Activated CD4-positive, alpha-beta T cell treated with anti-CD3 and anti-CD28 coated beads, Interleukin-2, amount 10 ng/mL, durations not matched to agents 7 days and 5 days (primary cell): ENCODE measurements around the gene CEP120. TPM values are rescaled to one million over a fixed set of nuclear protein-coding genes. Genes with fewer than 3 reads are reported as not detected.
"Not testable (repeated sequence)": the region's sequence is repeated elsewhere in the genome, so short reads cannot be mapped to it uniquely, and the experiment has no call there.

ENCODE experiments used
- CTCF ChIA-PET: fragments of 350-600 bp; sonication (Branson Sonifier 250); formaldehyde crosslinking; loops from one replicate; lab custom pipeline; 2021; ENCODE audit warnings: antibody characterized with exemption; lab: Charles Lee
- POLR2A ChIA-PET: fragments of 350-600 bp; sonication (Branson Sonifier 250); formaldehyde crosslinking; loops from one replicate; lab custom pipeline; 2021; ENCODE audit warnings: antibody characterized with exemption; lab: Charles Lee
- DNase-seq: peaks from one replicate; pipeline ENCODE4 v3.0.0-alpha.2; 2020
- H3K27ac Mint-ChIP-seq: one replicate; pipeline ENCODE4 v1.8.0; 2021; ENCODE audit warnings: mild to moderate bottlenecking, moderate library complexity, mixed read lengths
- H3K27me3 Mint-ChIP-seq: one replicate; pipeline ENCODE4 v1.8.0; 2021; ENCODE audit warnings: mixed read lengths
- H3K36me3 Mint-ChIP-seq: one replicate; pipeline ENCODE4 v1.8.0; 2021; ENCODE audit warnings: low read depth, mixed read lengths
- H3K4me1 Mint-ChIP-seq: one replicate; pipeline ENCODE4 v1.8.0; 2021; ENCODE audit warnings: mixed read lengths
- H3K4me3 Mint-ChIP-seq: one replicate; pipeline ENCODE4 v1.8.0; 2021; ENCODE audit warnings: mild to moderate bottlenecking, moderate library complexity, mixed read lengths
- H3K9me3 Mint-ChIP-seq: one replicate; pipeline ENCODE4 v1.8.0; 2021; ENCODE audit warnings: mixed read lengths
- total RNA-seq, 2 experiments: library from RNA; stranded (reverse); gene quantifications; one replicate each; pipeline ENCODE4 v1.2.3, GENCODE V29; 2021

CEP120 gene
- total RNA-seq, 2 experiments from 2014 or later = 31.4 to 31.7 TPM

DNA sequence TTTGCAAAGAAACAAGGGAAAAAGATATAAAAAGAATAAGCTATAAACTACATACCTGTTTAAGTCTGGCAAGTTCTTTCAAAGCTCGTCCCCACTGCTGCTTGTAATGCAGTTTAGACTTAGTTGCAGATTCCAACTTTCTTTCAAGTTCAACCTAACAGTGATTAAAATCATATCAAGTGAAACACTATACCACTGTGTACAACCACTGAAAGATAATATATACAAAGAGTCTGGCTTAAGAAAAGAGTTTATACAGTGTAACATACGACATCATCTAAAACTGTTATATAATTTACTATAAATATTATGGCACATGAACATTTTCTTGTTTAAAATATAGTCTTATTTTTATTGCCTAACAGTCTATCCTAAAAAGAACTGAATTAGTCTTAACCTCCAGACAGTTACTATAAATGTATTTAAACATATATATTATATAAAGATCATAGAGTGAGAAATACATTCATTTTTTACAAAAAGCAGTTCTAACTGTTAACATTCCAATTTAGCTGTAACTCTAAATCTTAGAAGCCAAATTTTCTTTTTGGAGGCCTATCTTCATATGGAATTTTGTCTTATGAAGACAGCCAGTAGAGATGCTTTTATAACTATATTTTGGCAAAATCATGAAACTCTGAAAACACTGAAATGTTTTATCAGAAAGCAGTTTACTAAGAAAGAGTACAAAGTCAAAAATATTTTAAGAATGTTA lies 58.6 kb downstream of the CEP120 start:
- POLR2A ChIA-PET = no interaction called here
- no peak for DNase-seq
- no peak overlapping the region for H3K4me3 Mint-ChIP-seq
- no peak overlapping the region for H3K27ac Mint-ChIP-seq
- peaks cover 38% of the 10 kb centered on the region for H3K36me3 Mint-ChIP-seq
- no peaks in the 10 kb centered on the region for H3K27me3 Mint-ChIP-seq
- no peaks in the 10 kb centered on the region for H3K9me3 Mint-ChIP-seq
- CTCF ChIA-PET = no interaction called here
- H3K4me1 Mint-ChIP-seq = no peaks in the 10 kb centered on the region

DNA sequence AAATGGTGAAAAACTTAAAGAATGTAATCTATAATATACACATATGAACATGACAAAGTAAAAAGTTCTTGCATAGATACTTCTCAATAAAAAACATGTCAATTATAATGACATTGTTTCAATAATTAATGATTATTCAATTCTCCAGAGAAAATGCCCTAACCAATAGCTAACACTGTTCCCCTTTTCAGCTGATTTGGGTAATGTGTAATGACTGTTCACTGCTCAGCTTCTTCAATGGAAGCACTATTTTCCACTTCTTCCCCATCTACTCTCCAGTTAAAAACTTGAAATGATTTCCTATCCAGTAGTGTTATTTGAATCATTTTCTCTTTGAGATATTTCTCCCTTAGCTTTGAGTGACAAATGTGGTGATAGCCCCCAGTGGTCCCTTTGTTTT lies 62.3 kb downstream of the CEP120 start:
- CTCF ChIA-PET = no interaction called here

DNA sequence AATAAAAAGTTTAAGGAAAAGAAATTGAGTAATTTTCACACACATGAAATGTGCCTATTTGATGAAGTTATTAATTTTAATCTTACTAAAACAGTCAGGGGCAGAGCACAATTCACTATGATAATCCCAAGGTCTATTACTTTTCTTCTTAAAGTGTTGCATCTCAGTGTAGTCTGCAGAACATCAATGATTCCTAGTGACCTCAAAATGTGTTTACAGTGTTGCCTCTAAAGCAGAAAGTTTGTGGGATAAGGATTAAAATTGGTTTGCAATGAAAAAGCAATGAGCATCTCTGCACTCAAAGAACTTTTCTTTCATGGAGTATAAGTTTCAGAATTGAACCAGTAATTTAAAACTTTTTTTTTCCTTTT lies 63.0 kb downstream of the CEP120 start:
- Mint-ChIP-seq H3K27me3 (no peaks in the 10 kb centered on the region), H3K27ac (no peak overlapping the region), H3K4me3 (no peak overlapping the region), H3K4me1 (no peaks in the 10 kb centered on the region), H3K36me3 (peaks cover 55% of the 10 kb centered on the region), H3K9me3 (peaks cover 9% of the 10 kb centered on the region)
- CTCF ChIA-PET = interaction anchor here (0.5 kb wide), 1 partner anchor 30 kb away, joined by 3 read pairs; no protein-coding TSS in a partner anchor
- POLR2A ChIA-PET = no interaction called here
- DNase-seq = no peak

More for the DNA sequence above, 62.3 kb downstream of the CEP120 start:
- Mint-ChIP-seq H3K27ac (no peak overlapping the region), H3K9me3 (peaks cover 9% of the 10 kb centered on the region), H3K4me1 (no peaks in the 10 kb centered on the region), H3K4me3 (no peak overlapping the region), H3K36me3 (peaks cover 53% of the 10 kb centered on the region), H3K27me3 (no peaks in the 10 kb centered on the region)
- POLR2A ChIA-PET = no interaction called here
- no peak for DNase-seq

DNA sequence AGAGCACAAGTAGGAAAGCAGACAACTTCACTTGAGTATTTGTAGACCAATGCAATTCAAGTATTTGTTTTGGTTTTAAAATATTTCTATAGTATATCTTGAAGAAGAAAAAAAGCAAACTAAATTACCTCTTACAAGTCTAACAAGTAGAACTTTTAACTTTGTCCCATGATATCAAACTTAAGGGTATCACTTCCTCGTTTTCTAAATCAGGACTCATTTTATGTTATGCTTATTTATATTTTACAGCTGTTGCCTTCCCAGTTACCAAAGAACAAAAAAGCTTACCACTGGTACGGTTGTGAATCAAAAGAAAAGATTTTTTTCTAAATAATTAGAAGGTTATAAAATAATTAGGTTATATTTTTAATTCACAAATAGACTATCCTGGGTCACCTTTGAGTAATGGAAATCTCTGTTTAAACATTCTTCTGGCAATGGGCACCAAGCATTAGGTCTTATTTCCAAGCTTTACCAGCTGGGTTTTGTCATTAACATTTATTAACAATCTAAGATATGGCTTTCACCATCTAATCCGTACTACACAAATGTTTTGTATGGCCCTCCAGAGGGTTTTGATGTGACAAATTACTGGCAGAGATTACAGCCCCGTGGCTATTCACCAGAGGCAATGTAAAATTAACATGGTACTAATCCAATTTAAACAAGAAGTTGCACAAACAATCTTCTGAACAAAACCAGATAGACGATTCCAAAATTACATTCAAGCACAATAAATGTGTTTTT lies 63.6 kb downstream of the CEP120 start:
- no peaks in the 10 kb centered on the region for H3K27me3 Mint-ChIP-seq
- POLR2A ChIA-PET = no interaction called here
- peaks cover 9% of the 10 kb centered on the region for H3K9me3 Mint-ChIP-seq
- DNase-seq = no peak
- H3K36me3 Mint-ChIP-seq = peaks cover 57% of the 10 kb centered on the region
- H3K4me1 Mint-ChIP-seq = no peaks in the 10 kb centered on the region
- CTCF ChIA-PET = interaction anchor here (0.5 kb wide), 1 partner anchor 29 kb away, joined by 3 read pairs; no protein-coding TSS in a partner anchor
- no peak overlapping the region for H3K4me3 Mint-ChIP-seq
- no peak overlapping the region for H3K27ac Mint-ChIP-seq

DNA sequence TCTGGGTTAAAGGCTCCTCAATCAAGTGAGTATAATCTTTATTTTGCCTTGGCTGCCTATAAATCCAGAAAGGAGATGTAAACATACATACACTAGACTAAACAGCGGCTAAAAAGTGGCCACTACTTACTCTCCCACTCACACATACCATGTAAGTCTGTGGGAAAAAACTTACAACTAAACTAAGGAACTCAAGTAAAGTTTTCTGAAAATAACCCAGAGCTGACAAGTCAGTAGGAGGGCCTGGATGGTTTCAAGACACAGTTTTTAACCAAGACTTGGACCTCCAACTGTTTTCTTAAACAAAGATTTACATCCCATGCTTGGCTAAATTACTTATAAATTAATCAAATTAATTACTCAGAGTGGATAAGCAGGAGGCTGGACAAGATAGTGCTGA lies 64.5 kb downstream of the CEP120 start:
- H3K36me3 Mint-ChIP-seq = peaks cover 57% of the 10 kb centered on the region
- no peaks in the 10 kb centered on the region for H3K27me3 Mint-ChIP-seq
- no peak for DNase-seq
- H3K9me3 Mint-ChIP-seq = peaks cover 11% of the 10 kb centered on the region
- H3K27ac Mint-ChIP-seq = no peak overlapping the region
- CTCF ChIA-PET = no interaction called here
- H3K4me3 Mint-ChIP-seq = no peak overlapping the region
- no peaks in the 10 kb centered on the region for H3K4me1 Mint-ChIP-seq
- POLR2A ChIA-PET = no interaction called here

DNA sequence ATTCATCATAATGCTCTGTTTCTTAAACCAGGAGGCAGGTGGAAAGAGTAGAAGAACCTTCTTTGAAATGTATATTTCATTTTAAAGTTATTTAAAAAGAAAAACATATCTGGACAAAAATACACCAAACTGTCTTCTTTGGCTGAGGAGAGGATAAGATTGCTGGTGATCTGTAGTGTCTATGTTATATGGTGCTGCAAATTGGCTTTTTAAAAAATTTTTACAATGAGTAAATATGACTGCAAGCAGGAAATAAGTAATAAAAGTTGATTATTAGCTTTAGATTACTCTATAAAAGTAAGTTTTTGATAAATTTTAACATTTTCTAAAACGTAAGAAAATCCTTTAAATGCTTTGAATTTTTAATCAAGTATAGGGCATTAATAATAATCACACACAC lies 64.9 kb downstream of the CEP120 start:
- CTCF ChIA-PET = no interaction called here
- Mint-ChIP-seq H3K36me3 (peaks cover 57% of the 10 kb centered on the region), H3K4me1 (no peaks in the 10 kb centered on the region)

DNA sequence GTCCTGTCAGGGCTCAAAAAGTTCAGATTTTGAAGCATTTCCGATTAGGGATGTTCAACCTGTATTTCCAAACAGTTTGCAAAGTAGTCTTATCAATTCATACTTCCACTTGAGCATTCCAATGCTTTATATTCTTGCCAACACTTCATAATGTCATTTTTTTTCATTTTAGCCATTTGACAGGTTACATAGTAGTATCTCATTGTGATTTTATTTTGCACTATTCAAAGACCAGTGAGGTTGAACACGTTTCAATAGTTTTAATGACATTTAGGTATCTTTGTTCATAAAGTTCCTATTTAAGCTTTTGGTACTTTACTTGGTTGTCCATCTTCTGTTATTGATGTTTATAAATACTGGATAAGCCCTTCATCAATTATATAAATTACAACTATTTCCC lies 71.4 kb downstream of the CEP120 start:
- no peaks in the 10 kb centered on the region for H3K27me3 Mint-ChIP-seq
- H3K36me3 Mint-ChIP-seq = peaks cover 20% of the 10 kb centered on the region
- H3K4me1 Mint-ChIP-seq = no peaks in the 10 kb centered on the region
- POLR2A ChIA-PET = no interaction called here
- CTCF ChIA-PET = no interaction called here
- no peak for DNase-seq
- peaks cover 9% of the 10 kb centered on the region for H3K9me3 Mint-ChIP-seq
- H3K4me3 Mint-ChIP-seq = no peak overlapping the region
- H3K27ac Mint-ChIP-seq = no peak overlapping the region

More for the DNA sequence above, 64.9 kb downstream of the CEP120 start:
- H3K27me3 Mint-ChIP-seq = no peaks in the 10 kb centered on the region
- H3K27ac Mint-ChIP-seq = no peak overlapping the region
- H3K9me3 Mint-ChIP-seq = peaks cover 15% of the 10 kb centered on the region
- POLR2A ChIA-PET = no interaction called here
- DNase-seq = no peak
- no peak overlapping the region for H3K4me3 Mint-ChIP-seq

DNA sequence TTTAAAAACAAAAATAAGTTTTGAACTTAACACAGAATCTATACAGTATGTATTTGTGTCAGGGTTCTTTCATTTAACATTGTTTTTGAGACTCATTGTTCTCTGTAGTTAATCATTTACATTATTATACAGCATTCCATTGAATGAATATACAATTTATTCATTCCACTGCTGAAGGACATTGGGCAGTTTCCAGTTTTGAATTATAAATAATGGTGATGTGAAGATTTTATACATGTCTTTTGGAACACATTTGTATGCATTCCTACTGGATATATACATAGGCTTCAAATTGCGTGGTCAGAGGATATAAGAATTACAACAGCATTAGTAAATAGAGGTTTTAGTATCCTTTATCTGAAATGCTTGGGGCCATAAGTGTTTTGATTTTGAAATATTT lies 72.0 kb downstream of the CEP120 start:
- no peak for DNase-seq
- Mint-ChIP-seq H3K9me3 (peaks cover 6% of the 10 kb centered on the region), H3K4me3 (no peak overlapping the region), H3K27me3 (no peaks in the 10 kb centered on the region), H3K27ac (no peak overlapping the region), H3K36me3 (peaks cover 18% of the 10 kb centered on the region), H3K4me1 (no peaks in the 10 kb centered on the region)
- ChIA-PET POLR2A (no interaction called here), CTCF (no interaction called here)

DNA sequence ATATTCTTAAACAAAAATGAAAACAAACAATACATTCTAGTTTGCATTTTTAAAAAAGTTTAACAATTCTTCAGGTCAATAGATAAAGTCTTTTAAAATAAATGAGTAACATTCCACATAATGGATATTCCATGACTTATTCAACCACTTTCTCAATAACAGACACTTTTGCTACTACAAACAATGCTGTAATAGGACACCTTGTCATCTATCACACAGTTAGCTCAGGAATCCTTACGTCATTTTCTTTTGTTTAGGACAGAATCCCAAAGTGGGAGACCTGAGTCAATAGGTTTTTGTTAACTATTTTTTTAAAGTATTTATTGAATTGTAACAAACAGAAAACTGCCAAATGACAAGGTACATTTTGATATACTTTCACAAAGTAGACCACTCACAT lies 72.5 kb downstream of the CEP120 start:
- H3K4me3 Mint-ChIP-seq = no peak overlapping the region
- ChIA-PET CTCF (no interaction called here), POLR2A (no interaction called here)
- peaks cover 18% of the 10 kb centered on the region for H3K36me3 Mint-ChIP-seq
- DNase-seq = no peak
- H3K27ac Mint-ChIP-seq = no peak overlapping the region
- H3K27me3 Mint-ChIP-seq = no peaks in the 10 kb centered on the region
- peaks cover 6% of the 10 kb centered on the region for H3K9me3 Mint-ChIP-seq
- no peaks in the 10 kb centered on the region for H3K4me1 Mint-ChIP-seq

DNA sequence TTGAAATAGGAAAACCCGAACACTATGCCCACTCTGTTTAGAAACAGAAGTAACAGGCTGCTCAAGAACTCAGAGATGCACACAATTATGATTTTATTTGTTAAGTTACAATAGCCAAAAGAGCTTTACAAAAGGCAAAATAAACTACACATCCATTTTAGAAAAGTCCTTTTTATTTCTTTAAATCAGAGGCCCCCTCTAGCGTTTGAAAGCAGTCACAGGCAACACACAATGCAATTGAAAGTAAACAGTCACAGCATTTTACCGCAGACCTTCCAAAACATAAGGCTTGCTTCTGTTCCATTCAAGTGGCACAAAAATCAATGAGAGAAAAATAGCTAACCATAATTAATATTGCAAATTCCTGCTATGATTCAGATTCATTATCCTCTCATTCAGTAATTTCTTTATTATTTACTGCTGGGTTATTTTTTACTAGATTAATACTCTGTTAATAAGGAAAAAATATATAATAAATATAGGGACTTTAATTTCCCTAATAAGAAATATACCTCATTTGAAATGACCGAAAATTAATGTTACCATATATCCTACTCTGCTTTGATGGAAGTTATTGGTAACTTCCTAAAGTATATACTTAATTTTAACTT lies 78.3 kb downstream of the CEP120 start:
- Mint-ChIP-seq H3K27ac (no peak overlapping the region), H3K9me3 (no peaks in the 10 kb centered on the region), H3K4me3 (no peak overlapping the region), H3K27me3 (no peaks in the 10 kb centered on the region), H3K4me1 (no peaks in the 10 kb centered on the region), H3K36me3 (peaks cover 13% of the 10 kb centered on the region)
- DNase-seq = peak; percentile 11
- ChIA-PET CTCF (no interaction called here), POLR2A (no interaction called here)

DNA sequence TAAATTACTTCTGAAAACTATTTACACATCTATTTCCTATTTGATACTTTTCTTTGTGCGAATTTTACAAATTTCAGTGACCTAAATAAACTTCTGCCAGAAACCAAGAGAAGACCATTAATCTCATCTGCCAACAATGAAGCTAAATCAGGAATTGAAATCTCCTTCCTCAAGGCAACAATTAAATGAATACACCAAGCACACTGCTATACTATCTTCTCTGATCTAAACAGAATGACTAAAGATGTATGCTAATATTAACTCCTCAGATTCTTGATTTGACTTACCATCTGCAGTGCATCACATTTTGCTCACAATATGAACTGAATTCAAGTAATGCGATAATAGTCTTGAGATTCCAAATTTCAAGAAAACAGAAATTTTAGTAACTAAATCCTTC lies 82.3 kb downstream of the CEP120 start:
- H3K27ac Mint-ChIP-seq = no peak overlapping the region
- H3K27me3 Mint-ChIP-seq = peaks cover 7% of the 10 kb centered on the region

DNA sequence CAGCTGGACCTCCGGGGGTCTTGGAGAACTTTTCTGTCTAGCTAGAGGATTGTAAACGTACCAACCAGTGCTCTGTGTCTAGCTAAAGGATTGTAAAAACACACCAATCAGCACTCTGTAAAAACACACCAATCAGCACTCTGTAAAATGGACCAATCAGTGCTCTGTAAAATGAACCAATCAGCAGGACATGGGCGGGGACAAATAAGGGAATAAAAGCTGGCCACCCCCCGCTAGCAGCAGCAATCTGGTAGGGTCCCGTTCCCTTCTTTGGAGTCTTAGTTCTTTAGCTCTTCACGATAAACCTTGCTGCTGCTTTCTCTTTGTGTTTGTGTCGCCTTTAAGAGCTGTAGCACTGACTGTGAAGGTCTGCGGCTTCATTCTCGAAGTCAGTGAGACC lies 114.8 kb downstream of the CEP120 start:
- H3K9me3 Mint-ChIP-seq, DNase-seq, POLR2A ChIA-PET, H3K4me1 Mint-ChIP-seq, H3K4me3 Mint-ChIP-seq, H3K27ac Mint-ChIP-seq, H3K36me3 Mint-ChIP-seq, H3K27me3 Mint-ChIP-seq, CTCF ChIA-PET: not testable (repeated sequence)

More for the DNA sequence above, 82.3 kb downstream of the CEP120 start:
- Mint-ChIP-seq H3K4me1 (no peaks in the 10 kb centered on the region), H3K9me3 (no peaks in the 10 kb centered on the region), H3K4me3 (no peak overlapping the region), H3K36me3 (peaks cover 3% of the 10 kb centered on the region)
- ChIA-PET POLR2A (no interaction called here), CTCF (no interaction called here)
- DNase-seq = no peak

DNA sequence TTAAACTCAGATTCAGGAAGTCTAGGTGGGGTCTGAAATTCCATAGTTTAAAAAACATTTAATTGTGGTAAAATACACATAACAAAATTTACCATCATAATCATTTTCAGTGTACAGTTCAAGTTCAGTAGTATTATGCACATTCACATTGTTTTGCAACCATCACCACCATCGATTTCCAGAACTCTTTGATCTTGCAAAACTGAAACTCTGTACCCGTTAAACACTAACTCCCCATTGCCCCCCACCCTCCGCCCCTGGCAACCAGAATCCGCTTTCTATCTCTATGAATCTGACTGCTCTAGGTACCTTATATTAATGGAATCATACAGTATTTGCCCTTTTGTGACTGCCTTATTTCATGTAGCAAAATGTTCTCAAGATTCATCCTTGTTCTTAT lies 117.5 kb downstream of the CEP120 start:
- DNase-seq = no peak
- Mint-ChIP-seq H3K27me3 (peaks cover 10% of the 10 kb centered on the region), H3K4me1 (no peaks in the 10 kb centered on the region), H3K36me3 (no peaks in the 10 kb centered on the region), H3K9me3 (no peaks in the 10 kb centered on the region), H3K27ac (no peak overlapping the region), H3K4me3 (no peak overlapping the region)
- ChIA-PET CTCF (no interaction called here), POLR2A (no interaction called here)
